SK-MEL-5 (cell line): Measurements from ENCODE around the gene GNAQ. TPM values are rescaled to one million over a fixed set of nuclear protein-coding genes. Genes with fewer than 3 reads are reported as not detected.
"Not testable (repeated sequence)": the region's sequence is repeated elsewhere in the genome, so short reads cannot be mapped to it uniquely, and the experiment has no call there.

Experiments
- DNase-seq: peaks from one replicate; pipeline ENCODE4 v3.0.0-alpha.2; 2016; ENCODE audit warnings: low read depth, low spot score
- in situ Hi-C: cut with HindIII; loops from 2 replicates; pipeline ENCODE4 v1.10.0; 2016; ENCODE audit warnings: low sequenced_read_pairs, high pct_unique_total_duplicates, low pct_unique_long_range_greater_than_20kb
- total RNA-seq: library from RNA; depleted of rRNA; stranded (reverse); fragments of >200 nt; shearing (Covaris generic); gene quantifications from 2 replicates; pipeline ENCODE4 v1.2.3, GENCODE V29; 2014

The GNAQ gene
- total RNA-seq, 1 experiment from 2014 or later, result 27.1 TPM

DNA sequence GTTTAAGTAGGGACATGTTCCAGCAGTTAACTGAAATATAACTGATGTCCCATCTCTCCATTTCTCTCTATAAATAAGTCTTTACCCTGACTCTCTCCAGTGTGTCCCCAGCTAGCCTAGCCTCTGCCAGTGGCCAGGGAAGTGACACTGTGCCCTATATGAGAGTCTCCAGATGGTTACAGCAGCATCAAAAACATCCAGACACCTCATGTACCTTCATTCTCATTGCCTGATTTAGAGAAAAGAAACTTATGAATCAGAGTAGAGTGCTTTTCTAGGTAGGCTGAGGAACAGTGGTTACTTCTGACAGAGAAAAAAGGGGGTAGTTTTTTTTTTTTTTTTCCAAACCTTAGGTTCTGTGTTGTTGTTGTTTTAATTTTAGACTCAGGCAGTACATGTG, 148.5 kb downstream of the GNAQ start:
- DNase-seq, result no peak
- in situ Hi-C loops, result no loop called here

DNA sequence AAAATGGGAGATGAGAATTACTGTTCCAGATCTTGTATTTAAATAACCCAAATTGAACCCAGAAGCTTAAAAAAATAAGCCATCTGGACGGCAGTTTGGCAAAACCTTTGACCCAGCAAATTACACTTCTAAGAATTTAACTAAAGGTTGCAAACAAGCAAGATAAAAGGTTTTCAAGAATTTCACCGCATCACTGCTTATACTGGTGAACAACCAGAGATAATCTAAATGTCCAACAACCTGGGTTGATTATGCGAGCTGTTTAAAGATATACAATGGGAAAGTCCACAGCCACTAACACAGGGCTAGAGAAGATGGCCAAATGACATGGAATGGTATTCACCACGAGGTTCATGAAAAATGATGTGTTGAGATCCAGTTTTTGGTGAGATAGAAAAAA, 149.3 kb downstream of the GNAQ start:
- DNase-seq, result no peak
- in situ Hi-C loops, result no loop called here

DNA sequence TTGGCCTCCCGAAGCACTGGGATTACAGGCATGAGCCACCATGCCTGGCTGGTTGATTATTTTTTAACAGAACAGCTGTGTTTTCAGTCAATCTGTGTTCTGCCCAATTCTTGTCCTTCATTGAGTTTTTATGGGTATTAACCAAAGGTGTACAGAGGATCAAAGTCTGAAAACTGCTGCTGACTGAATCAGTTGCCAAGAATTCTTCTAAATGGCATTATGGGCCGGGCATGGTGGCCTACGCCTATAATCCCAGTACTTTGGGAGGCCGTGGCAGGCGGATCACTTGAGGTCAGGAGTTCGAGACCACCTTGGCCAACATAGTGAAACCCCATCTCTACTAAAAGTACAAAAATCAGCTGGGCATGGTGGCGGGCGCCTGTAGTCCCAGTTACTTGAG, 150.0 kb downstream of the GNAQ start:
- in situ Hi-C loops, result not testable (repeated sequence)

DNA sequence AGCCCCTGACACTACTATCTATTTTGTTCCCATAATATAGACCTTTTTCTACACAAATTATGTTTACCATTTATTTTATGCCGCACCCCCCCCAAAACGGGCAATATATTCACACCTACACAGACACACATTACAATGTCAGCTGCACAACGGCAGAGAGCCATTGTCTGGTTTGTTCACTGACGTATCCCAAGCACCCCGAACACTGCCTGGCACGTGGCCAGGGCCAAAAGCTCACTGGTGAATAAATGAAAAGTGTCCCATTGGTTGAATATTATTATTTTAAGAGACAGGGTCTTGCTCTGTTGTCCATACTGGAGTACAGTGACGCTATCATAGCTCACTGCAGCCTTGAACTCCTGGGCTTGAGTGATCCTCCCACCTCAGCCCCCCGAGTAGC, 150.5 kb downstream of the GNAQ start:
- in situ Hi-C loops, result no loop called here
- DNase-seq, result no peak

More for the DNA sequence above, 150.0 kb downstream of the GNAQ start:
- DNase-seq, result not testable (repeated sequence)

DNA sequence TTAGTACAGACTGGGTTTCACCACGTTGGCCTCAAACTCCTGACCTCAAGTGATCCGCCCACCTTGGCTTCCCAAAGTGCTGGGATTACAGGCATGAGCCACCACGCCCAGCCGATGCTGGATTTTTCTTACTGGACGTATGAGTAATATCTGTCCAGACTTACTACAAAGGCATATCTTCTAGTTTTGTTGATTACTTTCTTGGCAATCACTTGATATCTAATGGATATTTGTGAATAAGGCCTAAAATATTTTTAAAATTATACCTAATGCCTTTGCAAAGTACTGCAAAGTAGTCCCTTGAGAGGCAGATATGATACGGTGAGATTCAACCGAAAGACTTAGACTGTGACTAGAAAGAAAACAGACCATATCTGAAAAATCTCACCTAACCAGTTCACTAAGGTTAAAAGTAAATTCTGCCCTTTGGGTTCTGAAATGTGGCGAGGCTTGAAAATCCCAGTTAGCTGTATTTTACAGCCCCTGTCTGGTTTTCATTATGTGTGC, 152.1 kb downstream of the GNAQ start:
- no peak for DNase-seq
- in situ Hi-C loops, result no loop called here

DNA sequence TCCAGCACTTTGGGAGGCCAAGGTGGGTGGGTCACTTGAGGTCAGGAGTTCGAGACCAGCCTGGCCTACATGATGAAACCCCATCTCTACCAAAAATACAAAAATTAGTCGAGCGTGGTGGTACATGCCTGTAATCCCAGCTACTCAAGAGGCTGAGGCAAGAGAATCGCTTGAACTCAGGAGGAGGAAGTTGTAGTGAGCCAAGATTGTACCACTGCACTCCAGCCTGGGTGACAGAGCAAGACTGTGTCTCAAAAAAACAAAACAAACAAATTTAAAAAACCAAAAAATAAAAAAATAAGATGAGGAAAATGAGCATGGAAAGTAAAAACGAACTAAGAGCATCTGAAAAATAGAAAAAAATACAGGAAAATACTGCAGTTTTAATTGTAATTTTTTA, 152.8 kb downstream of the GNAQ start:
- DNase-seq, in situ Hi-C loops: not testable (repeated sequence)

DNA sequence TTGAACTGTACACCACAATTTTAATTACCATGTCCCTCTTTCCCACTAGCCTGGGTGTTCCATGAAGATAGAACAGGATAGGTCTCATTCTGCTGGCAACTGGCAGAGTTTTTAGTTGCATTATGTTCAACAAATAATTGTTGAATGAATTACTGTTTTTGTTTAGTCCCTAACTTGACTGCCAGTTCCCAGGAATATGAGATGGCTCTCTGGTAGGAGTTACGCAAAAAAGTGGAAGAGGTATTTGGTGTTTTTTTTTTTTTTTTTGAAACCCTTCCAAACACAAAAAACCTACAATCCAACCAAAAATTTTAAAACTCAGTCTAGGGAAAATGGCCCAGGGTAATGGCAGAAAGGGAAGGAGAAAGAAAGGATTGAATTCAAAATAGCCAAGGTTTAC, 153.6 kb downstream of the GNAQ start:
- DNase-seq, result no peak
- in situ Hi-C loops, result no loop called here

DNA sequence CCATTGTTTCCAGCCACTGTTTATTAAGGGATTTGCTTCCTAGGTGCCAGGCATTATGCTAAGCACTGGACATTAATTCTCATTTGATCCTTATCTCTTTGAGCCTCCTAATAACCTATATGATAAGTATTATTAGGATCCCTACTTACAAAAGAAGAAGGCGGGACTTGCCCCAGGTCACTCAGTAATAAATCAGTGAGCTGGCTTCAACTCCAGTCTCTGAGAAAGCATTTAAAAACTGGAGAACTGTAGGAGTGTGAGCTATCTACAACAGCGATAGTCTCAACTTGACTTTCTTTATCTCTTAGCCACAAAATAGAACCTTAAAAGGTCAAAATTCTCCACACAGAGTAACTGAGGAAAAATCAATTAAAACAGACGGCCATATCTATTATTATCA, 155.0 kb downstream of the GNAQ start:
- in situ Hi-C loops, result no loop called here
- no peak for DNase-seq

DNA sequence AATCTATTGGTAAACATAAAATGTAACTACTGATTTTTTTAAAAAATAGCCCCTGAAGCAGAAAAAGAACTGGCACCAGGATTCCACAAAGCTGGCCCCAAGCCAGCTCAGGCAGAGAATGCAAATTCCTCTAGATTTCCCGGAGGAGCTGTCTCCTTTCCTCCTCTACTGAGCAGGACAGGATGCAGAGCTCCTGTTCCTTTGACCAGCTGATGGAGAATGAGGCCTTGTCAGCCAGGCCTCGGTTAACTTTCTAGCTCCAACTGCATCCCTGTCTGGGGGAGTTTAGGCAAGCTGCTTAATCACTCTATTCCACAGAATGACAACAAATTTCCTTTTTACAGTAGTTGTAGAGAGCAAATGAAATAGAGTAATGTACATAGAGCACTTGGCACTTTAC, 155.5 kb downstream of the GNAQ start:
- in situ Hi-C loops, result no loop called here
- DNase-seq, result peak; percentile 24

DNA sequence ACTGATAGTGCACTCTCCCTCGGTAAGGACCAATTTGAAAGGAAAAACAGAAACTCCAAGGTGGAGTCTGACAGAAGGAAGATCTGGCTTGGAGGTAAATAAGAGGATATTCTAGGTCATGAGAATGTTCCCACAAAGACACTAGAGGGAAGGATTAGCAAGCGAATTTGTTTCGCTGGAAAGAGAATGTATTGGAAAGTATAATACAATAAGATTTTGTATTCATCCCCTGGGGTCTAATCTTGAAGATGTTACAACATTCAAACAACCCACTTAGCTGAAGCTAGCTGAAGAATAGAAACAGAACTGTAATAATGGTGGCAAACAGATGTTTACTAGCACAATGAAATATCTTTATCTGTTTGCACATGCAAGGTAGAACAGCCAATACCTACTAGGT, 158.7 kb downstream of the GNAQ start:
- in situ Hi-C loops, result no loop called here
- peak; percentile 18 for DNase-seq

DNA sequence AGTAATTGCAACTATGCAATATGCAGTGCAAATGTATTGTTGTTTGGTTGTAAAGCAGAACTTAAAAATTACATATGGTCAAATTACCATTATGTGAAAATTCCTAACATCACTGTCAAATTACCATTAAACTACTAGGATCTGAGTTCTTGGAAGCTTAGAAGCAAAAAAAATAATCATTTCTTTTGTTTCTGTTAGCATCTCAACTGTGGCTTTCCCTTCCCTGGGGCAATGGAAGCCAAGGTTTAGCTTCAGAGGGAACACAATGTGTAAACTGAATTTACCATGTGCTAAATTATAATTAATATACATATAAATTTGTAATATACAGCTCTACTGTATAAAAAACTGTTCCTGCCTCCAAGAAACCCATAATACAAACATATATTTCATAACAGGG, 159.4 kb downstream of the GNAQ start:
- no peak for DNase-seq
- in situ Hi-C loops, result no loop called here

DNA sequence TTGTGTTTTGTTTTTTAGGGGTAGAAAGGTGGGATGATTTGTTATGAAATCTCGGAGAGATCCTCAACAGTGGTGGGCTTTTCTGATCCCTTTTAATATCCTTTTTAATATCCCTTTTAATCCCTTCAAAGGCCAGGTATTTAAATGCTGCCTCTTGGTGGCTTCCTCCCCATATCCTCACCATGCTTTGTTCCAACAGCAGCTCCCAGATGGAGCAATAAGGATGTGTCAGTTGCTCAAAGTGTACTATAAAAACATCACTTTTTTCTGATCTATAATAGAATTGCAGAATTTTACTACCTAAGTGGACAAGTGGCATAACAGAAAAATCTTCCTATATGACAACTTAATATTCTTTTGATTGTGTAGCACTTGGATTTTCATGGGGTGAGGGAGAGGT, 160.1 kb downstream of the GNAQ start:
- in situ Hi-C loops, result no loop called here
- DNase-seq, result no peak

DNA sequence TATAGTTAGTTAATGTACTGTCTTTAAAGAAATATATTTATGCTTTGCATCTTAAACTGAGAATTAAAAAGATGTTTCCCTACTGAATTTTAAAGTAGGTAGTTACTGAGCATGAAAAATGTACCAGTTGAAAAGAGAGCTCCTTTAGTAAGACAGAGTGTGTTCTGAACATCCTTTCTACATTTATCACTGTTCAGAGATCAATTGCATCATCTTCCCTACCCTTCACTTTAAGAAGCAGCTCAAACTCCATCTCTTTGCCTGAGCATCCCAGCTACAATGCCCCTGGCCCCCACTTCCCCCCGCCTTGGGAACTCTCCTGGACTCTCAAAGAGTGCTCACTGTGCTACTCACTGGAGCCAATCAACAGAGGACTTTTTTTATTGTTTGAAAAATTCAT, 164.7 kb downstream of the GNAQ start:
- in situ Hi-C loops, result no loop called here
- DNase-seq, result no peak

DNA sequence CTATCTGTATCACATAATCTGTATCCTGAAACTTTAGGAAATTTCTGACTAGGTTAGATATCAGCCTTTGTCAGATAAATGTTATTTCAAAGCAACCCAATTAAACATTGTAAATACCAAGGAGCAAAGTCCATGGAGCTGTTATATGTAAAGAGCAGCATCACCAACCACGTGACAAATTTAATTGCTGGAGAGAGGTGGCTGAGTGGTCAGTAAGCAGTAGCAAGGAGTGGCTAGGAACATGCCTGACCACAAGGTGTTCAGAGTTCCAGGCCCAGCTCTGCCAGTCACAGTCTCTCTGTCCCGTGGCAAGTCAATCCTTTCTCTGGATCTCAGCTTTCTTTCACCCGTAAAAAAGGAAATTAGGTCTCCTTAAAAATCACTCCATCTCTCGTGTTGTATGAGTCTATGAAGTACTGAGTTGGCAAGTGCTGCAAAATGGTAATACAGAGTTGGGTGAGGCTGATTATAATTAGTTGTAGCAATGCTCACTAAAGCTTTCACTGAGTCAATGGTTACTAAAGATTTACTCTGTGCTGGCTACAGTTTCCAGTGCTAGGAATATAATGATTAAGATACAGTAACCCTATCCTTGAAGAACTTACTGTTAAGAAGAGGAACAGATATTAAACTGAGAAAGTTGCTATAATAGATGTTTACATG, 166.1 kb downstream of the GNAQ start:
- in situ Hi-C loops, result no loop called here
- no peak for DNase-seq

DNA sequence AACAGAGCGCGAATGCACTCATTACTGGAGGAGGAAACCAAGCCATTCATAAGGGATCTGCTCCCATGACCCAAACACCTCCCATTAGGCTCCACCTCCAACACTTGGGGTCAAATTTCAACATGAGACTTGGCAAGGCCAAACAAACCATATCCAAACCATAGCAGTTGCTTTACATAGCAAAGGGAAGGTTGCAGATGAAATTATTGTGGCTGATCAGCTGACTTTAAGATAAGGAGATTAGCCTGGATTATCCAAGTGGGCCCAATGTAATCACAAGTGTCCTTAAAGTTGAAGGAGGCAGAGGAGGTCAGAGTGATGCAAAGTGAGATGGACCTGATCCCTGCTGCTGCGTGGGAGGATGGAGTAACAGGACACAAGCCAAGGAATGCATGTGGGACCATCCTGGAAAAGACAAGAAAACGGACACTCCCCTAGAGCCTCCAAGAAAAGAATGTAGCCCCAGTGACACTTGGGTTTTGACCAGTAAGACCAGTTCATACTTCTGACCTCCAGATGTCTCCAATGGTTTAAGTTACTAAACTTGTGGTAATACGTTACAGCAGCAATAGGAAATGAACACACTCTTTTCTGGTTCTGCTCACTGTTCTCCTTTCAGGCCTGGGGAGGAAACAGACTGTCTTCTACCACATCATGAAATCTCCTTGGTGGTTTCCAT, 167.3 kb downstream of the GNAQ start:
- peak; percentile 32 for DNase-seq
- in situ Hi-C loops, result no loop called here

DNA sequence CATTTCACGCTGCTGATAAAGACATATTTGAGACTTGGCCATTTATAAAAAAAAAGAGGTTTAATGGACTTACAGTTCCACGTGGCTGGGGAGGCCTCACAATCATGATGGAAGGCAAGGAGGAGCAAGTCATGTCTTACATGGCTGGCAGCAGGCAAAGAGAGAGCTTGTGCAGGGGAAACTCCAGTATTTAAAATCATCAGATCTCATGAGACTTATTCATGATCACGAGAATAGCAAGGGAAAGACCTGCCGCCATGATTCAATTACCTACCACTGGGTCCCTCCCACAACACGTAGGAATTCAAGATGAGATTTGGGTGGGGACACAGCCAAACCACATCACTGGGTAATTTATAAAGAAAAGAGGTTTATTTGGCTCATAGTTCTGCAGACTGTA, 168.0 kb downstream of the GNAQ start:
- DNase-seq, in situ Hi-C loops: not testable (repeated sequence)

DNA sequence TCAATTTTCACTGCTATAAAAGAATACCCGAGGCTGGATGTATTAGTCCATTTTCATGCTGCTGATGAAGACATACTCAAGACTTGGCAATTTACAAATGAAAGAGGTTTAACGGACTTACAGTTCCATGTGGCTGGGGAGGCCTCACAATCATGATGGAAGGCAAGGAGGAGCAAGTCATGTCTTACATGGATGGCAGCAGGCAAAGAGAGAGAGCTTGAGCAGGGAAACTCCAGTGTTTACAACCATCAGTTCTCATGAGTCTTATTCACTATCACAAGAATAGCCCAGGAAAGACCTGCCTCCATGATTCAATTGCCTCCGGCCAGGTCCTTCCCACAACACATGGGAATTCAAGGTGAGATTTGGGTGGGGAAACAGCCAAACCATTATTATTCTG, 170.7 kb downstream of the GNAQ start:
- DNase-seq, in situ Hi-C loops: not testable (repeated sequence)

DNA sequence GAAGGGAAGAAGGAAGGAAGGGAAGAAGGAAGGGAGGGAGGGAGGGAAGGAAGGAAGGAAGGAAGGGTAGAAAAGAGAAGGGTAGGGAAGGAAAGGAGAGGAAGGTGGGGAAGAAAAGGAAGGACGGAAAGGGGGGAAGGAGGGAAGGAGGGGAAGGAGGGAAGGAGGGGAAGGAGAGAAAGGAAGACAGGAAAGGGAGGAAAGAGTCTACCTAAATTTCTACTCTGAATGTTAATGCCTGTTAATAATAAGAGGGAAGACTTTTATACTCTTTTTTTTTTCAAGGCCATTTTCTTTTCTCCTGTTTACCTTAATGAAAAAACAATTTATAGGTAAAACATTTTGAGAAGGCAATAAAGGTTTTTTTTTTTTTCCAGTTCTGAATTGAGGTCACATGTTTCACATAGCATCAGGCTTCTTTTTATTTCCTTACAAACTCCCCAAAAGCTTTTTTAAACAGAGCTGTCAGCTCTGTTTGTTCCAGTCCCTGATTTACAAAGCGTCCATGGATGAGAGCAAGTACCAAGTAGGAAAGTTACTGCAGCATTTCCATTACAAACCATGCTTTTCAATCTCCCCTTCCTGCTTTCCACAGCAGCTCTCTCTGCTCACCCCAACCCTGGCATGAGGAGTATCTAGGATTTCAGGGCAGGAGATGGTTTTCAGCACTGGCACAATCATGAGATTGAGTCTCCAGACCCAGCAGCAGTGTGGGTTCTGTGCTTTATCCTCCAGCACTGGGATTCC, 173.9 kb downstream of the GNAQ start:
- no peak for DNase-seq
- in situ Hi-C loops, result no loop called here

DNA sequence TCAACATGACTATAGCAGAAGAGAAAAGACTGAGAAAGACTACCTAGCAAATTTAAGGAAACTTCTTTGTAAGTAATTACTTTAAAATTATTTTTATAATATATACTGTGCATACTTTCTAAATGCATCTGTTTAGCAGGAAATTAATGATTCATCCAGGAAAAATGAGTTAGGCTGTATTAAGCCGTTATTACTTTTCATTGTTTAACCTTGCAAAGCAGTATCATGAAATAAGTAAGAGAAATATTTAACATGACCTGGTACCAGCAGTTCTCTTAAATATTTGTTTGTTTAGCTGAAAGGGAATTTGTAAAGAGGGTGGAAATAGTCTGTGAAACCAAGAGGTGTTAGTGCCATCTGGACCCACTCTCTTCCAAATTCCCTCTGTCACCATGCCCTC, 175.0 kb downstream of the GNAQ start:
- no peak for DNase-seq
- in situ Hi-C loops, result no loop called here
